Spleen (tissue), 11 donors: ENCODE data around the gene ETV5. TPM values are rescaled to one million over a fixed set of nuclear protein-coding genes. Genes with fewer than 3 reads are reported as not detected.

Source experiments
- DNase-seq: peaks from one replicate; pipeline ENCODE4 v3.0.0-alpha.2; 2020
- H3K27ac ChIP-seq, 8 donors: fragments of 200-600 bp; sonication (generic) in 7 of 8; 1 replicate in 4 of 8; 2 replicates in 4 of 8; pipeline versions ENCODE4 v1.5.0 to v1.8.0; 2016 to 2021; ENCODE audit warnings: inconsistent platforms in 4 of 8, mild to moderate bottlenecking in 4 of 8, moderate library complexity in 1 of 8
- H3K27me3 ChIP-seq, 7 donors: fragments of 200-600 bp; sonication (generic) in 6 of 7; replicated peaks in 1 of 7; 1 replicate in 4 of 7; 2 replicates in 3 of 7; pipeline versions ENCODE4 v1.5.0 to v1.8.0; 2016 to 2021; ENCODE audit warnings: inconsistent platforms in 3 of 7, mild to moderate bottlenecking in 1 of 7
- H3K36me3 ChIP-seq, 6 donors: fragments of 200-600 bp; sonication (generic) in 5 of 6; 1 replicate in 4 of 6; 2 replicates in 2 of 6; pipeline versions ENCODE4 v1.5.0 to v1.8.0; 2016 to 2021; ENCODE audit warnings: inconsistent platforms in 2 of 6
- H3K4me1 ChIP-seq, 6 donors: fragments of 200-600 bp; sonication (generic) in 5 of 6; 1 replicate in 3 of 6; 2 replicates in 3 of 6; pipeline versions ENCODE4 v1.5.0 to v1.8.0; 2016 to 2021; ENCODE audit warnings: inconsistent platforms in 3 of 6
- H3K4me3 ChIP-seq, 8 donors: fragments of 200-600 bp; sonication (generic) in 7 of 8; 1 replicate in 4 of 8; 2 replicates in 4 of 8; pipeline versions ENCODE4 v1.5.0 to v1.8.0; 2016 to 2021; ENCODE audit warnings: inconsistent platforms in 4 of 8, mild to moderate bottlenecking in 4 of 8, moderate library complexity in 2 of 8
- H3K9me3 ChIP-seq, 8 donors: fragments of 200-600 bp; sonication (generic) in 7 of 8; 1 replicate in 4 of 8; 2 replicates in 4 of 8; pipeline versions ENCODE4 v1.5.0 to v1.8.0; 2016 to 2021; ENCODE audit warnings: inconsistent platforms in 4 of 8
- CTCF ChIP-seq, 11 experiments: fragments of 200-600 bp in 7 of 11; fragments of 450-650 bp in 4 of 11; sonication (generic) in 4 of 11; IDR thresholded peaks in 8 of 11; conservative IDR thresholded peaks in 3 of 11; 1 replicate in 7 of 11; 2 replicates in 4 of 11; pipeline versions ENCODE4 v1.4.0 to v1.8.0; 2016 to 2021; ENCODE audit warnings: antibody characterized with exemption in 11 of 11, inconsistent platforms in 4 of 11, mild to moderate bottlenecking in 1 of 11
- POLR2A ChIP-seq, 3 donors: fragments of 450-650 bp; IDR thresholded peaks; one replicate each; pipeline ENCODE4 v1.5.1; 2017; ENCODE audit warnings: antibody characterized with exemption in 3 of 3, mild to moderate bottlenecking in 1 of 3
- POLR2AphosphoS5 ChIP-seq, 3 donors: sonication (generic); formaldehyde crosslinking; IDR thresholded peaks; one replicate each; pipeline ENCODE4 v1.5.1; 2017; ENCODE audit warnings: antibody characterized with exemption in 3 of 3
- WGBS, 5 donors: extraction: QIAGEN DNeasy Blood & Tissue Kit in 3 of 5; methylation state at CpG; one replicate each; pipeline versions ENCODE4 v1.1.5 to v1.1.7; 2013 to 2018; 5-methylcytosine and 5-hydroxymethylcytosine counted together
- intact Hi-C: fragments of 100-400 bp; cut with DNase I; formaldehyde crosslinking; loops from one replicate; pipeline ENCODE4 v1.15.0; 2023; ENCODE audit warnings: low total_unique reads
- polyA plus RNA-seq, 3 donors: library from polyadenylated mRNA; stranded (reverse); fragments of 200-250 nt; gene quantifications; one replicate each; pipeline ENCODE4 v1.2.1, GENCODE V29; 2013
- total RNA-seq, 7 donors: library from RNA; depleted of rRNA in 3 of 7; stranded (reverse); fragments of >200 nt in 3 of 7; fragmentation: NEBNext Ultra II Directional in 4 of 7; extraction: Animal tissue kit (Norgen Biotek cat#: 25700) in 4 of 7; gene quantifications; one replicate each; pipeline versions ENCODE4 v1.1.0 to v1.2.1, GENCODE V29; 2016 to 2021
- donor health status: healthy with polysubstance abuse.
- donor health status: DM: no; HTN: no; CAD: no; lungs with moderate emphysema.
- donor health status: DM: no; HTN: no; CAD: no.
- donor health status: Bipolar disorder and iron deficiency.
- donor health status: healthy.
- donor health status: DM: no; HTN: no; CAD: no.
- donor health status: DM: yes; HTN: yes; CAD: no.

ETV5 gene
- total and polyA plus RNA-seq, 10 donors = 5.2 to 65.5 (median 24.0) TPM

DNA sequence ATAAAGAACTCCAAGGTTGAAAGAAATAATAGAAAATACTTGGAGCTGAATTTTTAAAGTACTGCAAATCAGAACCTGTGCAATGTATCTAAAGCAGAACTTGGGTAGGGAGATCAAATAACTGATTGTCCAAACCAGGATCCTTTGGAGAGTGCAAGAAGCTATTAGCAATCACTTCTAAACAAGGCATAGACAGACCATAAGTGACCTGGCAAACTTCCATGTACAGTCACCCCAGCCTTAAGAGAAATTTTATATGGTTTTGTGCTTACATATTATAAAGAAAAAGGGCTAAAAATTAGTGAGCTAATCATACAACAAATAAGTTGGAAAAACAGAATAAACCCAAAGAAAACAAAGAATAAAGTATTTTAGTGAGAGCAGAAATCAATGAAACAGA, 35.2 kb downstream of the ETV5 start:
- no peak for DNase-seq
- Histone ChIP-seq H3K27me3 (no peaks in the 10 kb centered on the region), H3K27ac (no peak overlapping the region), H3K4me3 (no peak overlapping the region), H3K9me3 (peaks cover 0 to 12% (median 9%) of the 10 kb centered on the region in 8 donors), H3K4me1 (peaks cover 0 to 12% (median 2%) of the 10 kb centered on the region in 6 donors), H3K36me3 (peaks cover 0 to 2% (median 0%) of the 10 kb centered on the region in 6 donors)
- TF ChIP-seq CTCF (IDR thresholded peaks at IDR 0.05 in 8 of 11, conservative IDR thresholded peaks at IDR 0.05 in 3 of 11) (no peak), POLR2A (IDR thresholded peaks at IDR 0.05) (no peak), POLR2AphosphoS5 (IDR thresholded peaks at IDR 0.05) (no peak)
- intact Hi-C loops = no loop called here

DNA sequence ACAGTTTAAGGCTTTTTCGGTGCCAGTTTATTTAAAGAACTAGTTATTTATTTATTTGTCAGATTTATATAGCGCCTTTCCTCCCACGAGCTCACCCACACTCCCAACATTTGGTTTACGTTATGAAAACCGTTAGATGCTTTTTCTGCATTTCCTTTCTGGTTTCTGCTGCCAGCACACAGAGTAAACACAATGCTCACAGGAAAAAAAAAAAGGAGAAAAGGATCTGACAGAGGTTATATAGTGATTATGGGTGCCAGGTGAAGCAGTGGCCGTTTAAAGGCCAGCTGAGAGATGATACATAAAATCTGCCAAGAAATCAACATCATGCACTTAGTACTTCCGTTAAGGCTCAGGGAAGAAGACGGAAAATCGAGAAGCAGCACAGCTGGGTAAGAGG, 37.9 kb downstream of the ETV5 start:
- Histone ChIP-seq H3K27me3 (no peaks in the 10 kb centered on the region), H3K36me3 (no peaks in the 10 kb centered on the region), H3K9me3 (peaks cover 0 to 12% (median 9%) of the 10 kb centered on the region in 8 donors), H3K4me1 (peaks cover 4 to 29% (median 13%) of the 10 kb centered on the region in 6 donors), H3K4me3 (no peak overlapping the region), H3K27ac (peak overlapping the region in 2 of 8 donors; percentile 2 to 39)
- intact Hi-C loops = no loop called here
- DNase-seq = no peak
- no peak for TF ChIP-seq POLR2A (IDR thresholded peaks at IDR 0.05)
- no peak for TF ChIP-seq POLR2AphosphoS5 (IDR thresholded peaks at IDR 0.05)
- no peak for TF ChIP-seq CTCF (IDR thresholded peaks at IDR 0.05 in 8 of 11, conservative IDR thresholded peaks at IDR 0.05 in 3 of 11)
- WGBS, 5 donors = 27 to 39% (median 34%) methylated on average over 9 of the region's 9 CpGs

- H3K4me1 ChIP-seq = peaks cover 4 to 29% (median 13%) of the 10 kb centered on the region in 6 donors
- peaks cover 0 to 12% (median 9%) of the 10 kb centered on the region in 8 donors for H3K9me3 ChIP-seq
- WGBS, 5 donors = 29 to 52% (median 39%) methylated on average over 1 of the region's 1 CpG
- no peak overlapping the region for H3K4me3 ChIP-seq
- no peaks in the 10 kb centered on the region for H3K27me3 ChIP-seq
- H3K27ac ChIP-seq = peak overlapping the region in 2 of 8 donors; percentile 2 to 39
- H3K36me3 ChIP-seq = peaks cover 0 to 3% (median 0%) of the 10 kb centered on the region in 6 donors
- TF ChIP-seq CTCF (IDR thresholded peaks at IDR 0.05 in 8 of 11, conservative IDR thresholded peaks at IDR 0.05 in 3 of 11) (no peak), POLR2A (IDR thresholded peaks at IDR 0.05) (no peak), POLR2AphosphoS5 (IDR thresholded peaks at IDR 0.05) (no peak)
- no peak for DNase-seq
- intact Hi-C loops = no loop called here
Observed at GRCh38 chr3:186070550-186070949, 38.3 kb downstream of the ETV5 start.

DNA sequence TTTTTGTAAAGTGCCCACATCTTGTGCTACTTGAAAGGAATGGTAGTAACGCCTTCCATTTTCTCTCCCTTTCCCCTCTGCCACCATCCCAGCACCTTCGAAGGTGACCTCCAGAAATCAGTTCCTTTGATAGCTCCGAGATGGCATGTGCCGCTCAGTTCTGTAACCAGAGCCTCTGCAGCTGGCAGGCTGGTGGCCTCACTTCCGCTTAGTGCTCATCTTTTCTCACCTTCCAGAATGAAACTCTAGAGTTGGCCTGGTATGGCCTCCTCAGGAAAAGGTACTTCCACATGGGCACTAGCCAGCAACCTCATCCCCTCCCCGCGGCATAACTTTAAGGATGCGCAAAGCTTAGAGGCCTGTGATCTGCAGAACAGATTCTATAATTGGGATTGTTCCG, 38.8 kb downstream of the ETV5 start:
- H3K9me3 ChIP-seq = peaks cover 0 to 11% (median 7%) of the 10 kb centered on the region in 8 donors
- TF ChIP-seq POLR2AphosphoS5 (IDR thresholded peaks at IDR 0.05) = no peak
- no peak for TF ChIP-seq POLR2A (IDR thresholded peaks at IDR 0.05)
- no peak for TF ChIP-seq CTCF (IDR thresholded peaks at IDR 0.05 in 8 of 11, conservative IDR thresholded peaks at IDR 0.05 in 3 of 11)
- H3K4me3 ChIP-seq = no peak overlapping the region
- peaks cover 0 to 7% (median 0%) of the 10 kb centered on the region in 6 donors for H3K36me3 ChIP-seq
- H3K27ac ChIP-seq = peak overlapping the region in 1 of 8 donors; percentile 2
- intact Hi-C loops = no loop called here
- no peak for DNase-seq
- H3K4me1 ChIP-seq = peaks cover 4 to 29% (median 13%) of the 10 kb centered on the region in 6 donors
- 90 to 92% (median 90%) methylated on average over 9 of the region's 9 CpGs for WGBS, 5 donors
- H3K27me3 ChIP-seq = no peaks in the 10 kb centered on the region
